ENCODE measurements around the gene ABTB2. TPM values are rescaled to one million over a fixed set of nuclear protein-coding genes. Genes with fewer than 3 reads are reported as not detected.

Gene ABTB2
- total RNA-seq, 4 donors from 2014 or later: 5.0 to 44.1 (median 33.0) TPM

- no peaks in the 10 kb centered on the region for H3K27me3 ChIP-seq
- H3K9me3 ChIP-seq: no peaks in the 10 kb centered on the region
- H3K36me3 ChIP-seq: no peaks in the 10 kb centered on the region
- H3K4me3 ChIP-seq: no peak overlapping the region
- TF ChIP-seq CTCF (IDR thresholded peaks at IDR 0.05): no peak
- no peak for TF ChIP-seq POLR2A (IDR thresholded peaks at IDR 0.05)
- no peak for DNase-seq
- peaks cover 0 to 15% (median 0%) of the 10 kb centered on the region in 4 donors for H3K4me1 ChIP-seq
- H3K27ac ChIP-seq: peak overlapping the region in 1 of 4 donors; percentile 15
These were observed 40.8 kb downstream of the ABTB2 start for GRCh38 chr11:34317036-34317360.

- Histone ChIP-seq H3K27ac (peak overlapping the region in 1 of 4 donors; percentile 15), H3K36me3 (no peaks in the 10 kb centered on the region), H3K4me1 (peaks cover 0 to 15% (median 0%) of the 10 kb centered on the region in 4 donors)
These were observed 41.3 kb downstream of the ABTB2 start for GRCh38 chr11:34316347-34317035.

GRCh38 chr11:34315394-34315793, 42.4 kb downstream of the ABTB2 start:
- H3K27ac ChIP-seq: no peak overlapping the region
- no peaks in the 10 kb centered on the region for H3K9me3 ChIP-seq
- TF ChIP-seq POLR2A (IDR thresholded peaks at IDR 0.05) (no peak), CTCF (IDR thresholded peaks at IDR 0.05) (no peak)
- no peaks in the 10 kb centered on the region for H3K36me3 ChIP-seq
- H3K4me3 ChIP-seq: no peak overlapping the region
- no peak for DNase-seq
- no peaks in the 10 kb centered on the region for H3K27me3 ChIP-seq
- peaks cover 0 to 15% (median 0%) of the 10 kb centered on the region in 4 donors for H3K4me1 ChIP-seq

More at GRCh38 chr11:34316347-34317035, 41.3 kb downstream of the ABTB2 start:
- Histone ChIP-seq H3K27me3 (no peaks in the 10 kb centered on the region), H3K9me3 (no peaks in the 10 kb centered on the region), H3K4me3 (no peak overlapping the region)
- no peak for TF ChIP-seq POLR2A (IDR thresholded peaks at IDR 0.05)
- no peak for TF ChIP-seq CTCF (IDR thresholded peaks at IDR 0.05)
- DNase-seq: no peak

DNA sequence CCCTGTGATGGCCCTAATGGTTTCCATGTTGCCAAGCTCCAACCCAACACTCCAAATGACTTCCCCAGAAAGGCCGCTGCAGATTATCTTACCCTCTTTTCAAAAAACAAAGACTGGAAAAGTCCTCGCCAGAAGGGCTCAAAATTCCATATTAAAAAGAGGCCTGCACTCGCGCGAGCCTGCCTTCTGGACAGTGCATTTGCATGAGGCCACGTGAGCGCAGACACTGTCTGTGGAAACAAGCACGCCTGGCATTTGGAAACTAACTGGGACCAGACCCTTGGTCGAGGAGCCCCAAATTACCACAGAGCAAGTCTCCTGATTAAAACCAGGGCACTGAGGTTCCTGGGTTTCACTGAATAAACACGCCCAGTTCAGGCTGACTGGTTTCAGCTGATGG, 42.9 kb downstream of the ABTB2 start:
- no peak overlapping the region for H3K27ac ChIP-seq
- no peaks in the 10 kb centered on the region for H3K27me3 ChIP-seq
- TF ChIP-seq POLR2A (IDR thresholded peaks at IDR 0.05) (no peak), CTCF (IDR thresholded peaks at IDR 0.05) (no peak)
- H3K4me3 ChIP-seq: no peak overlapping the region
- DNase-seq: no peak
- H3K4me1 ChIP-seq: peaks cover 0 to 15% (median 0%) of the 10 kb centered on the region in 4 donors
- no peaks in the 10 kb centered on the region for H3K36me3 ChIP-seq
- H3K9me3 ChIP-seq: no peaks in the 10 kb centered on the region

GRCh38 chr11:34314176-34314575, 43.6 kb downstream of the ABTB2 start:
- no peak for TF ChIP-seq POLR2A (IDR thresholded peaks at IDR 0.05)
- no peak for TF ChIP-seq CTCF (IDR thresholded peaks at IDR 0.05)
- Histone ChIP-seq H3K36me3 (no peaks in the 10 kb centered on the region), H3K27ac (peak overlapping the region in 1 of 4 donors; percentile 12), H3K9me3 (no peaks in the 10 kb centered on the region), H3K4me3 (no peak overlapping the region), H3K27me3 (no peaks in the 10 kb centered on the region), H3K4me1 (peaks cover 0 to 11% (median 0%) of the 10 kb centered on the region in 4 donors)
- peak in 1 of 3 donors; percentile 58 for DNase-seq

Measured in Peyer's patch (tissue), 4 donors.